GM18517 (cell line): ENCODE measurements around the gene CDC37.

ENCODE experiments used
- ATAC-seq: cut with Tn5 transposase; IDR thresholded peaks from one replicate; pipeline ENCODE4 v1.9.1; 2021; ENCODE audit warnings: mild to moderate bottlenecking, moderate library complexity; ENCODE audit not compliant: unreplicated experiment

Gene CDC37

GRCh38 chr19:10403137-10404021 is at the start of gene CDC37:
Gene CDC37 (minus strand): TSS chr19:10403542. CDS start chr19:10403479, 63 bp downstream.
- peak; percentile 73 for ATAC-seq

- no peak for ATAC-seq
Measured at GRCh38 chr19:10450853-10451609, 47.7 kb upstream of the CDC37 start.

- no peak for ATAC-seq
Measured at GRCh38 chr19:10450191-10450852, 47.0 kb upstream of the CDC37 start.

- no peak for ATAC-seq
Measured at GRCh38 chr19:10449037-10449436, 45.7 kb upstream of the CDC37 start.

GRCh38 chr19:10442698-10443097 is 39.4 kb upstream of the CDC37 start:
- no peak for ATAC-seq

- no peak for ATAC-seq
Measured at GRCh38 chr19:10439588-10439987, 36.2 kb upstream of the CDC37 start.

- no peak for ATAC-seq
Measured at GRCh38 chr19:10433131-10433536, 29.8 kb upstream of the CDC37 start.

- no peak for ATAC-seq
Measured at GRCh38 chr19:10432736-10433130, 29.4 kb upstream of the CDC37 start.

- ATAC-seq, result no peak
Measured at GRCh38 chr19:10431943-10432735, 28.8 kb upstream of the CDC37 start.

- ATAC-seq, result no peak
Measured at GRCh38 chr19:10431254-10431942, 28.1 kb upstream of the CDC37 start.

GRCh38 chr19:10430505-10431253 is 27.3 kb upstream of the CDC37 start:
- ATAC-seq, result no peak

- no peak for ATAC-seq
Measured at GRCh38 chr19:10428996-10429381, 25.6 kb upstream of the CDC37 start.

- no peak for ATAC-seq
Measured at GRCh38 chr19:10427169-10427568, 23.8 kb upstream of the CDC37 start.

- no peak for ATAC-seq
Measured at GRCh38 chr19:10424011-10424637, 20.8 kb upstream of the CDC37 start.

GRCh38 chr19:10422846-10423245 is 19.5 kb upstream of the CDC37 start:
- no peak for ATAC-seq

GRCh38 chr19:10422046-10422461 is 18.7 kb upstream of the CDC37 start:
- ATAC-seq, result no peak

- no peak for ATAC-seq
Measured at GRCh38 chr19:10421240-10422045, 18.1 kb upstream of the CDC37 start.
